GM11168 (cell line): ENCODE data around the gene TMEM209.

Source experiments
- in situ Hi-C: fragments of 300-500 bp; cut with MboI; formaldehyde crosslinking; loops from one replicate; pipeline ENCODE4 v1.12.0; 2022; ENCODE audit warnings: low sequenced_read_pairs; ENCODE audit not compliant: unreplicated experiment

The TMEM209 gene

GRCh38 chr7:130178251-130178650 is 27.0 kb downstream of the TMEM209 start:
- in situ Hi-C loops, result no loop called here

- in situ Hi-C loops, result no loop called here
These were observed 30.8 kb downstream of the TMEM209 start for GRCh38 chr7:130174237-130174959.

GRCh38 chr7:130162196-130162595 is 43.0 kb downstream of the TMEM209 start:
- in situ Hi-C loops, result no loop called here

GRCh38 chr7:130160455-130160854 is 44.8 kb downstream of the TMEM209 start:
- in situ Hi-C loops, result no loop called here

- in situ Hi-C loops, result no loop called here
These were observed 45.2 kb downstream of the TMEM209 start for GRCh38 chr7:130160023-130160422.

GRCh38 chr7:130157700-130158099 is 47.5 kb downstream of the TMEM209 start:
- in situ Hi-C loops, result no loop called here

GRCh38 chr7:130156140-130156539 is 49.1 kb downstream of the TMEM209 start:
- in situ Hi-C loops, result no loop called here

- in situ Hi-C loops, result no loop called here
These were observed 50.5 kb downstream of the TMEM209 start for GRCh38 chr7:130154501-130155317.

- in situ Hi-C loops, result no loop called here
These were observed 51.1 kb downstream of the TMEM209 start for GRCh38 chr7:130154131-130154500.

GRCh38 chr7:130153211-130153908 is 51.8 kb downstream of the TMEM209 start:
- in situ Hi-C loops, result no loop called here

- in situ Hi-C loops, result no loop called here
These were observed 52.6 kb downstream of the TMEM209 start for GRCh38 chr7:130152493-130153210.

- in situ Hi-C loops, result no loop called here
These were observed 53.4 kb downstream of the TMEM209 start for GRCh38 chr7:130151591-130152492.

GRCh38 chr7:130150587-130150986 is 54.6 kb downstream of the TMEM209 start:
- in situ Hi-C loops, result no loop called here

GRCh38 chr7:130149281-130150139 is 55.7 kb downstream of the TMEM209 start:
- in situ Hi-C loops, result no loop called here

GRCh38 chr7:130148561-130148960 is 56.6 kb downstream of the TMEM209 start:
- in situ Hi-C loops, result no loop called here

GRCh38 chr7:130147710-130148325 is 57.4 kb downstream of the TMEM209 start:
- in situ Hi-C loops, result no loop called here

- in situ Hi-C loops, result no loop called here
These were observed 58.4 kb downstream of the TMEM209 start for GRCh38 chr7:130146693-130147405.
